GM12874 (cell line): ENCODE measurements around the gene POPDC2.

Experiments used
- CTCF ChIP-seq: IDR thresholded peaks from 2 replicates; pipeline ENCODE4 v1.5.1; 2011; ENCODE audit warnings: low read depth, mild to moderate bottlenecking, control low read depth, low read length, moderate library complexity; ENCODE audit not compliant: insufficient read depth

POPDC2 gene

DNA sequence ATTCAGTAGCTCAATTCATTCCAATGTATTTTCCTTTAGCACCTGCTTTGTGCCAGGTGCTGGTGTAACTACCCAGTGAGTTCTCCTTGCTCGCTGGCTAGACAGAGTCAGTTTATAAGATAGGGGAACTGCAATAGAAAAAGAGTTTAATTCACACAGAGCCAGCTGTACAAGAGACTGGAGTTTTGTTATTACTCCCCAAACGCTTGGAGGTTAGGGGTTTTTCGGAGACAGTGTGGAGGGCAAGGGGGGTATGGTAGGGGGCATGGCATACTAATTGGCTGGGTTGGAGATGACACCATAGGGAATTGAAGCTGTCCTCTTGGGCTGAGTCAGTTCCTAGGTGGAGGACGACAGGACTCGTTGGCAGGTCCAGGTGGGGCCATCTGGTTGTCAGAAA is 37.0 kb upstream of the POPDC2 start:
- no peak for TF ChIP-seq CTCF

GRCh38 chr3:119695480-119695879 is 35.1 kb upstream of the POPDC2 start:
- no peak for TF ChIP-seq CTCF

GRCh38 chr3:119690043-119690656 is 29.8 kb upstream of the POPDC2 start:
- TF ChIP-seq CTCF: peak; percentile 18; the same call in 1 of the 2 replicates

DNA sequence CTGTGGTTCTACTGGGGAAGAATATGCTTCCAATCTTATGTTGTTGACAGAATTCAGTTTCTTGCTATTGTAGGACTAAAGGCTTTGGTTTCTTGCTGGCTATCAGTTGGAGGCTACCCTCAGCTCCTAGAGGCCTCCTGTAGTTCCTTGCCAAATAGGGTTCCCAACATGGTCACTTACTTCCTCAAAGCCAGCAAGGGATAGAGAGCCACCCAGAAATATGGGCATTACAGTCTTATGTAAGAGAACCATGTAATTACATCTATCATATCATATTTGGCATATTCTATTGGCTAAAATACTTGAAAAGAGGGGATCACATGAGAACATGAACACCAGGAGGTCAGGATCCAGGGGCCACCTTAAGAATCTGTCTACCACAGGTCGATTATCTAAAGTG is 23.0 kb upstream of the POPDC2 start:
- TF ChIP-seq CTCF: no peak

DNA sequence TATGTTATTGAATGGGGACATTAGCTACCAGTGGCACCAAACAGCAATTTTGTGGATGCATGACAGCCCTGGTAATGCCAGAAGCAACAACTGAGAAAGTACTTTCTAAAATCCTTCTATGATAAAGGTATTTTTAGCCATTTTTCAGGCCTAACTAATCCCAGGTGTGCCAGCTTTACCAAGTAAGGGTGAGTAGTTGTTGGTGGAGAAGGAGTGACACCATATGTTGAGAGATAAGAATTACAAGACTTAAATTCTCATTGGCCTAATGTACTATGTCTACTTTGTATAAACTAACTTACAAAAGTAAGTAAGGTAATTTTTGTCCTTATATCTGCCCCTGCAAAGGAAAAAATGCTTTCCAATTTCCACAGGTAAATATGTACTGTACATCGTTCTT is 20.9 kb upstream of the POPDC2 start:
- 0 out of 2 replicates have a peak, but pooled peaks have one; percentile 35 for TF ChIP-seq CTCF

DNA sequence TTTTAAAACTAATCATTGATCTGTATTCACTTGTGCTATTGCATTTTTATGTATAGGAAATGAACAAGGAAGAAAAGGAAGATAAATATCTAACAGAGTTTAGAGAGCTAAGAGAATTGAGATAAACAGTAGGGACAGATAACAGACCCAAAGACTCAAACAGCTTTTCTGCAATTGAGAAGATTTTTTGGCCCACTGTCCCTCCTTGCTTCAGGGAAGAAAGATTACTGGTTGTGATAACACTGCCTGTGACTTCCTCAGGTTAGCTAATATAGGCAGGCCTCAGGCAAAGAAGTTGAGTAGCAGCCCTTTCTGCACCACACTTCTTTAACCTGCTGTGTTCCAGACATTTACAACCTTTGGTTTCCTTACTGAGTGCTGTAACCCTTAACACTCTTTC is 19.5 kb upstream of the POPDC2 start:
- TF ChIP-seq CTCF: no peak

- no peak for TF ChIP-seq CTCF
Measured at GRCh38 chr3:119677641-119677934, 17.2 kb upstream of the POPDC2 start.
